ENCODE measurements around the gene ART4. TPM values are rescaled to one million over a fixed set of nuclear protein-coding genes. Genes with fewer than 3 reads are reported as not detected.

Gene ART4
- total RNA-seq, 1 donor from 2014 or later, result not detected

- Mint-ChIP-seq H3K9me3 (no peaks in the 10 kb centered on the region), H3K27ac (no peak overlapping the region), H3K36me3 (ENCODE audit: low read depth) (peaks cover 12% of the 10 kb centered on the region), H3K4me3 (no peak overlapping the region), H3K27me3 (no peaks in the 10 kb centered on the region), H3K4me1 (peaks cover 31% of the 10 kb centered on the region)
- intact Hi-C loops (cut with micrococcal nuclease), result no loop called here
- DNase-seq, result no peak
These were observed 62.5 kb downstream of the ART4 start for GRCh38 chr12:14780859-14781258.

GRCh38 chr12:14779834-14780233 is 63.5 kb downstream of the ART4 start:
- H3K4me3 Mint-ChIP-seq, result no peak overlapping the region
- intact Hi-C loops (cut with micrococcal nuclease), result loop anchor here (10.0 kb wide), 1 partner anchor 325 kb away; no protein-coding TSS in a partner anchor
- H3K27me3 Mint-ChIP-seq, result no peaks in the 10 kb centered on the region
- no peak overlapping the region for H3K27ac Mint-ChIP-seq
- H3K9me3 Mint-ChIP-seq, result no peaks in the 10 kb centered on the region
- peaks cover 14% of the 10 kb centered on the region for H3K36me3 Mint-ChIP-seq (ENCODE audit: low read depth)
- no peak for DNase-seq
- peaks cover 38% of the 10 kb centered on the region for H3K4me1 Mint-ChIP-seq

GRCh38 chr12:14777271-14777670 is 66.1 kb downstream of the ART4 start:
- peaks cover 53% of the 10 kb centered on the region for H3K4me1 Mint-ChIP-seq
- no peak for DNase-seq
- peaks cover 9% of the 10 kb centered on the region for H3K36me3 Mint-ChIP-seq (ENCODE audit: low read depth)
- no peak overlapping the region for H3K4me3 Mint-ChIP-seq
- H3K27ac Mint-ChIP-seq, result no peak overlapping the region
- intact Hi-C loops (cut with micrococcal nuclease), result loop anchor here (10.0 kb wide), 1 partner anchor 322 kb away; no protein-coding TSS in a partner anchor
- no peaks in the 10 kb centered on the region for H3K27me3 Mint-ChIP-seq
- H3K9me3 Mint-ChIP-seq, result no peaks in the 10 kb centered on the region

- peaks cover 9% of the 10 kb centered on the region for H3K36me3 Mint-ChIP-seq (ENCODE audit: low read depth)
- peak overlapping the region; percentile 48 for H3K27ac Mint-ChIP-seq
- no peak for DNase-seq
- H3K4me1 Mint-ChIP-seq, result peaks cover 60% of the 10 kb centered on the region
- H3K9me3 Mint-ChIP-seq, result no peaks in the 10 kb centered on the region
- H3K4me3 Mint-ChIP-seq, result peak overlapping the region; percentile 100
- no peaks in the 10 kb centered on the region for H3K27me3 Mint-ChIP-seq
- intact Hi-C loops (cut with micrococcal nuclease), result loop anchor here (10.0 kb wide), 1 partner anchor 322 kb away; no protein-coding TSS in a partner anchor
These were observed 66.9 kb downstream of the ART4 start for GRCh38 chr12:14776236-14776961.

GRCh38 chr12:14775636-14775980 is 67.7 kb downstream of the ART4 start:
- Mint-ChIP-seq H3K27me3 (no peaks in the 10 kb centered on the region), H3K9me3 (no peaks in the 10 kb centered on the region), H3K36me3 (ENCODE audit: low read depth) (peaks cover 9% of the 10 kb centered on the region), H3K4me1 (peaks cover 61% of the 10 kb centered on the region), H3K4me3 (peak overlapping the region; percentile 100), H3K27ac (peak overlapping the region; percentile 100)
- no peak for DNase-seq
- intact Hi-C loops (cut with micrococcal nuclease), result loop anchor here (2.0 to 10.0 kb wide), 2 partner anchors 135 to 321 kb away; no protein-coding TSS in a partner anchor

Other genes with a start within 250 kb of the ART4 start
- gene GUCY2C, start 146.9 kb downstream of the ART4 start, total RNA-seq, result not detected in 2 replicates
- 136 and 138 TPM in 2 replicates for gene WBP11, start 40.0 kb downstream of the ART4 start, total RNA-seq
- gene C12orf60, start 39.9 kb downstream of the ART4 start, total RNA-seq, result 2.2 and 3.0 TPM in 2 replicates
- gene SMCO3, start 29.3 kb downstream of the ART4 start, total RNA-seq, result not detected in 2 replicates
- not detected in 2 replicates for gene MGP, start 42.3 kb upstream of the ART4 start, total RNA-seq
- 1.5 and 1.8 TPM in 2 replicates for gene ERP27, start 95.0 kb upstream of the ART4 start, total RNA-seq
- gene ARHGDIB, start 118.1 kb upstream of the ART4 start, total RNA-seq, result 452 TPM in 2 replicates
- not detected in 2 replicates for gene PDE6H, start 129.5 kb upstream of the ART4 start, total RNA-seq